Measurements from ENCODE around the gene REEP5. TPM values are rescaled to one million over a fixed set of nuclear protein-coding genes. Genes with fewer than 3 reads are reported as not detected.

REEP5 gene
- total RNA-seq (2021; fragmentation: NEBNext Ultra II Directional; extraction: Animal tissue kit (Norgen Biotek cat#: 25700)) (56.6 and 58.3 TPM in 2 replicates), polyA plus RNA-seq (2011; rRNA removed) (69.3 and 94.3 TPM in 2 replicates), polyA minus RNA-seq (2011; rRNA and poly(A)+ RNA removed) (113 and 123 TPM in 2 replicates)
- 60.3 TPM for polyA plus RNA-seq (2011; cell fraction: cytosol; rRNA removed)
- 148 TPM for polyA plus RNA-seq (2011; cell fraction: nucleus; rRNA removed)
- polyA plus RNA-seq (2012, experiment 1 of 2), result 45.8 to 68.6 TPM (median 50.6 TPM) in 4 replicates
- 9.2 TPM for polyA plus RNA-seq (2012, experiment 2 of 2)
- polyA plus RNA-seq (2013, experiment 1 of 2), result 65.9 TPM
- 70.8 TPM for polyA plus RNA-seq (2013, experiment 2 of 2)
- 39.3 TPM for polyA minus RNA-seq (2011; cell fraction: cytosol; rRNA and poly(A)+ RNA removed)
- polyA minus RNA-seq (2011; cell fraction: nucleus; rRNA and poly(A)+ RNA removed), result 97.4 TPM
- long read RNA-seq, experiment 1, transcript REEP5-202 (5 exons, 3,326 nt), result major isoform, 85 of 116 reads
- long read RNA-seq, experiment 1, partial matches to known transcripts, result 8 of 116 reads
- long read RNA-seq, experiment 1, other reads (novel, unspliced or antisense), result 23 of 116 reads
- long read RNA-seq, experiment 2, transcript REEP5-202 (5 exons, 3,326 nt), result major isoform, 126 of 128 reads
- long read RNA-seq, experiment 2, partial matches to known transcripts, result 0 of 128 reads
- long read RNA-seq, experiment 2, other reads (novel, unspliced or antisense), result 2 of 128 reads

DNA sequence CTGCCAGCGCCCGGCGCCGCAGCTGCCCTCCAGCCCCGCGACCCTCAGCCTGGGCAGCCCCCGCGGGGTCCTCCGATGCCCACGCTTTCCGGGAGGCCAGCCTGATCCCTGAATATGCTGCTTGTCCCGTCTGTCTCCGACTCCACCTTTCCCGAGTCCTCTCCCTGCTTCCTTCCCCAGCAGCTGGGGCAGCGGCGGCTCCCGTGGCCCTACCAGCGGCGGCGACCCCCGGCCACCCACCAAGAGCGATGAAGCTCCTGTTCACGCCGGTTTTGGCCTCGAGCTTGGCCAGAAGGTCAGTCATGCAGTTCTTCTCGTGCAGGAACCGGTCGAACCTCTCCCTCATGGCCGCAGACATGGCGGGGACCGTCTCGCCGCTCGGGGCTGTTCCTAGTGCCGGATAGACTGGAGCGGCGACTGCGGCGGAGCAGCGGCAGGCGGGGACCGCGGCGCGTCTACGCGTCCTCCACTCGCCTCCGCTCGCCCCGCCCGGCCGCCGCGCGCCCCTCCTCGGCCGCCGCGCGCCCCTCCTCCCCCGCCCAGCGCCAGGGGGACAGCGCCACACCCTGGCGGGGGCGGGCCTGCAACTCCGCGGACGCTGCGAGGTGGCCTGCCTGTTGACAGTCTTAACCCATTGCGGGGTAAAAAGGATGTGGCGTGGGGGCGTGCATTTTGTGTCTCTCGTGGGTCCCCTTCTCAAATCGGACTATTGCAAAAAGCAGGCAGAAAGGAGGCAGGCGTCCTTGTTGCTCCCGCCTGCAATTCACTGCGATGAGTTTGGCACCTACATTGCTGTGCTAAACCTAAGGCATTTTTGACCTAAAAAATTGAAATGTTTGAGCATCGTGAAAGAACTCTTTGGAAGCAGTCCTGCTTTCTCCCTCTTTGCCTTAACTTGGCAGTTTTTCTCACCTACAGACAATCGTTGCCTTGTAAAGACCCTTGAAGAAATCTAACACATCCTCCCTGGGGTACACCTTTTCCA is at the start of gene REEP5:
Gene REEP5, minus strand, starts transcription at position 395 of the 985 bp plus-strand sequence. Its CDS starts 37 bp downstream, at position 358.
- peak within 1 kb of the TSS; percentile 78 to 88 for H3K4me2 ChIP-seq (ENCODE audit: insufficient read depth in 1 of 2, low read depth in 2 of 2, low read length in 2 of 2)
- no peaks in the 10 kb centered on the region for H3K79me1 ChIP-seq (ENCODE audit: low read depth, low read length)
- no peaks in the 10 kb centered on the region for H3K9me3 ChIP-seq (ENCODE audit: insufficient read depth in 2 of 2, low read depth in 1 of 2, low read length in 1 of 2)
- FAIRE-seq (no peak), DNase-seq (ENCODE audit: low read depth in 1 of 2, low spot score in 2 of 2) (peak in 1 of 2 experiments; percentile 87)
- H3K9ac ChIP-seq (replicated peaks in 1 of 4; ENCODE audit: extremely low read depth in 1 of 4, low read depth in 3 of 4, low read length in 3 of 4), result peak within 1 kb of the TSS; percentile 66 to 76 (median 74)
- H2AFZ ChIP-seq (ENCODE audit: low read length), result peak within 1 kb of the TSS; percentile 85
- 0 out of 2 replicates have a peak within 1 kb of the TSS, but pooled peaks have one; percentile 80 for H2BK12ac ChIP-seq (ENCODE audit: low read depth, low read length)
- no peaks in the 10 kb centered on the region for H3K4me1 ChIP-seq (replicated peaks in 1 of 4; ENCODE audit: control insufficient read depth in 3 of 4, insufficient read depth in 4 of 4, low read length in 3 of 4)
- WGBS, 2 experiments (ENCODE audit: extremely low coverage in 1 of 2, insufficient coverage in 1 of 2, insufficient read length in 1 of 2, insufficient replicate concordance in 2 of 2, low coverage in 1 of 2, low lambda C conversion rate in 2 of 2, missing lambda C conversion rate in 1 of 2), result 7% methylated on average over 31 of the region's 80 CpGs; no CpG with 5 or more reads in 1 of the 2 experiments
- H3K27ac ChIP-seq (ENCODE audit: low read depth, low read length), result peak within 1 kb of the TSS; percentile 43; the same call in 1 of the 2 replicates
- CTCF ChIA-PET (ENCODE audit: partially characterized antibody), result interaction anchor here (0.7 to 2.6 kb wide), 18 partner anchors 8 to 261 kb away, joined by 3 to 11 read pairs (median 4); partner anchors contain the start of gene DCP2
- peak within 1 kb of the TSS; percentile 83 for H4K5ac ChIP-seq (ENCODE audit: insufficient read length, low read depth, low read length)
- peaks cover 0 to 8% of the 10 kb centered on the region in 2 experiments; a peak in 1 of 4 replicates for H3K79me2 ChIP-seq (ENCODE audit: control insufficient read depth in 1 of 2, insufficient read depth in 2 of 2, low read length in 2 of 2)
- H2BK120ac ChIP-seq (replicated peaks; ENCODE audit: low read depth, low read length), result peak within 1 kb of the TSS; percentile 49
- peak within 1 kb of the TSS; percentile 73 to 94 (median 89) for H3K4me3 ChIP-seq (ENCODE audit: extremely low read depth in 1 of 4, insufficient read depth in 2 of 4, low read depth in 3 of 4, low read length in 4 of 4)
- H3K18ac ChIP-seq (ENCODE audit: extremely low read depth, low read length), result peak within 1 kb of the TSS; percentile 97
- H3K14ac ChIP-seq (ENCODE audit: insufficient read length), result no peak within 1 kb of the TSS
- peaks cover 0 to 8% (median under 1%) of the 10 kb centered on the region in 4 experiments; a peak in 3 of 8 replicates for H3K36me3 ChIP-seq (ENCODE audit: control insufficient read depth in 2 of 4, insufficient read depth in 4 of 4, low read length in 3 of 4)
- H4K20me1 ChIP-seq (replicated peaks in 1 of 2; ENCODE audit: control insufficient read depth in 1 of 2, insufficient read depth in 2 of 2, low read length in 2 of 2), result peaks cover 0 to 4% of the 10 kb centered on the region in 2 experiments
- H3K4ac ChIP-seq (replicated peaks; ENCODE audit: insufficient read length, low read depth, low read length), result no peak within 1 kb of the TSS
- H2AK5ac ChIP-seq (ENCODE audit: low read depth, low read length), result no peak within 1 kb of the TSS
- peak within 1 kb of the TSS; percentile 87; the same call in 1 of the 2 replicates for H2BK5ac ChIP-seq (ENCODE audit: low read depth, low read length)
- H3K27me3 ChIP-seq (replicated peaks in 1 of 4; ENCODE audit: control insufficient read depth in 3 of 4, extremely low read depth in 1 of 4, insufficient read depth in 3 of 4, low read length in 3 of 4), result peaks cover 0 to 2% (median 0%) of the 10 kb centered on the region in 4 experiments; a peak in 2 of 7 replicates
- peak within 1 kb of the TSS; percentile 87 for H4K8ac ChIP-seq (ENCODE audit: extremely low read depth, insufficient read depth, low read length)
- peak within 1 kb of the TSS; percentile 94 for H4K91ac ChIP-seq (replicated peaks; ENCODE audit: insufficient read length, low read length)
- 0 out of 2 replicates have a peak within 1 kb of the TSS, but pooled peaks have one; percentile 88 for H2BK15ac ChIP-seq (ENCODE audit: low read length)
- peak within 1 kb of the TSS; percentile 89 for H3K56ac ChIP-seq (replicated peaks; ENCODE audit: insufficient read length, low read depth, low read length)
- POLR2A ChIA-PET (ENCODE audit: partially characterized antibody), result interaction anchor here (0.9 to 3.1 kb wide), 12 partner anchors 10 to 214 kb away, joined by 3 to 14 read pairs (median 4); partner anchors contain the start of genes DCP2 and SRP19
- peaks cover 5% of the 10 kb centered on the region for H3K23me2 ChIP-seq (ENCODE audit: low read depth, low read length)
- no peak within 1 kb of the TSS for H3K23ac ChIP-seq (ENCODE audit: insufficient read length)
- H2BK20ac ChIP-seq (ENCODE audit: low read length), result no peak within 1 kb of the TSS
- TF ChIP-seq KDM5A (IDR thresholded peaks at IDR 0.05; ENCODE audit: low read length), result no peak
- 0 out of 2 replicates have a peak, but pooled peaks have one; percentile 16 for TF ChIP-seq TCF12 (IDR thresholded peaks at IDR 0.05; ENCODE audit: low read depth, low read length)
- no peak for TF ChIP-seq CBX8 (IDR thresholded peaks at IDR 0.05; ENCODE audit: borderline replicate concordance, low read depth, low read length)
- peak; percentile 82 for TF ChIP-seq EGR1 (IDR thresholded peaks at IDR 0.05; ENCODE audit: borderline replicate concordance, low read depth, low read length)
- TF ChIP-seq RAD21 (IDR thresholded peaks at IDR 0.05 in 1 of 2, conservative IDR thresholded peaks at IDR 0.05 in 1 of 2; ENCODE audit: low read depth in 2 of 2, low read length in 2 of 2), result peak; percentile 51 to 75
- TF ChIP-seq RXRA (IDR thresholded peaks at IDR 0.05; ENCODE audit: insufficient read depth, low read depth, low read length), result no peak
